Measurements from ENCODE around the gene BCL2L12.

Gene BCL2L12

GRCh38 chr19:49685845-49686332, 20.2 kb downstream of the BCL2L12 start:
- no peak for DNase-seq (ENCODE audit: low spot score)

- no peak for DNase-seq (ENCODE audit: low spot score)
Measured at GRCh38 chr19:49686503-49687088, 20.9 kb downstream of the BCL2L12 start.

- DNase-seq (ENCODE audit: low spot score): no peak
Measured at GRCh38 chr19:49687150-49687549, 21.4 kb downstream of the BCL2L12 start.

- DNase-seq (ENCODE audit: low spot score): no peak
Measured at GRCh38 chr19:49687566-49688316, 22.0 kb downstream of the BCL2L12 start.

GRCh38 chr19:49688531-49689132, 22.9 kb downstream of the BCL2L12 start:
- no peak for DNase-seq (ENCODE audit: low spot score)

- DNase-seq (ENCODE audit: low spot score): no peak
Measured at GRCh38 chr19:49689133-49690078, 23.7 kb downstream of the BCL2L12 start, which contains the start of gene ADM5. Gene ADM5, plus strand, starts transcription at chr19:49689594. Its CDS starts 244 bp downstream, at chr19:49689838.

- DNase-seq (ENCODE audit: low spot score): no peak
Measured at GRCh38 chr19:49690079-49690655, 24.4 kb downstream of the BCL2L12 start.

GRCh38 chr19:49690656-49691242, 25.0 kb downstream of the BCL2L12 start, which contains the start of gene CPT1C:
Gene CPT1C, plus strand, starts transcription at chr19:49691116. Its CDS starts 1,137 bp downstream, at chr19:49692253.
- DNase-seq (ENCODE audit: low spot score): peak; percentile 85

- DNase-seq (ENCODE audit: low spot score): no peak
Measured at GRCh38 chr19:49691243-49692146, 25.8 kb downstream of the BCL2L12 start.

GRCh38 chr19:49692147-49692506, 26.4 kb downstream of the BCL2L12 start:
- no peak for DNase-seq (ENCODE audit: low spot score)

- DNase-seq (ENCODE audit: low spot score): no peak
Measured at GRCh38 chr19:49696115-49696514, 30.4 kb downstream of the BCL2L12 start.

GRCh38 chr19:49696865-49697264, 31.1 kb downstream of the BCL2L12 start:
- no peak for DNase-seq (ENCODE audit: low spot score)

- DNase-seq (ENCODE audit: low spot score): no peak
Measured at GRCh38 chr19:49699364-49699763, 33.6 kb downstream of the BCL2L12 start.

GRCh38 chr19:49700563-49700962, 34.8 kb downstream of the BCL2L12 start:
- no peak for DNase-seq (ENCODE audit: low spot score)

- DNase-seq (ENCODE audit: low spot score): no peak
Measured at GRCh38 chr19:49701271-49701786, 35.6 kb downstream of the BCL2L12 start.

- DNase-seq (ENCODE audit: low spot score): no peak
Measured at GRCh38 chr19:49704888-49705642, 39.3 kb downstream of the BCL2L12 start.

- DNase-seq (ENCODE audit: low spot score): no peak
Measured at GRCh38 chr19:49705919-49706318, 40.2 kb downstream of the BCL2L12 start.

- DNase-seq (ENCODE audit: low spot score): no peak
Measured at GRCh38 chr19:49710372-49710951, 44.7 kb downstream of the BCL2L12 start.

All from left forelimb (tissue), 1 donor.